HG02973 (cell line): ENCODE results near the gene RANBP1.

Source experiments
- ATAC-seq: cut with Tn5 transposase; IDR thresholded peaks from one replicate; pipeline ENCODE4 v1.9.1; 2021; ENCODE audit warnings: moderate library complexity; ENCODE audit not compliant: unreplicated experiment

RANBP1 gene

GRCh38 chr22:20135806-20136602 is 20.1 kb downstream of the RANBP1 start:
- ATAC-seq = no peak

GRCh38 chr22:20136603-20136873 is 20.6 kb downstream of the RANBP1 start:
- ATAC-seq = no peak

- ATAC-seq = no peak
These were observed 21.2 kb downstream of the RANBP1 start for GRCh38 chr22:20137113-20137512.

- ATAC-seq = no peak
These were observed 21.9 kb downstream of the RANBP1 start for GRCh38 chr22:20137671-20138416.

GRCh38 chr22:20138417-20138738 is 22.5 kb downstream of the RANBP1 start:
- no peak for ATAC-seq

- no peak for ATAC-seq
These were observed 23.0 kb downstream of the RANBP1 start for GRCh38 chr22:20138868-20139267.

- ATAC-seq = no peak
These were observed 23.6 kb downstream of the RANBP1 start for GRCh38 chr22:20139391-20140106.

- no peak for ATAC-seq
These were observed 24.2 kb downstream of the RANBP1 start for GRCh38 chr22:20140107-20140445.

GRCh38 chr22:20140521-20140964 is 24.6 kb downstream of the RANBP1 start:
- ATAC-seq = no peak

- ATAC-seq = no peak
These were observed 25.5 kb downstream of the RANBP1 start for GRCh38 chr22:20141186-20142077.

GRCh38 chr22:20142711-20143621 is 27.1 kb downstream of the RANBP1 start:
- no peak for ATAC-seq

GRCh38 chr22:20143883-20144665 is 28.2 kb downstream of the RANBP1 start:
- no peak for ATAC-seq

GRCh38 chr22:20145206-20145831 is 29.4 kb downstream of the RANBP1 start:
- no peak for ATAC-seq

- no peak for ATAC-seq
These were observed 29.9 kb downstream of the RANBP1 start for GRCh38 chr22:20145832-20146223.

GRCh38 chr22:20146777-20147176 is 30.9 kb downstream of the RANBP1 start:
- no peak for ATAC-seq

- no peak for ATAC-seq
These were observed 31.5 kb downstream of the RANBP1 start for GRCh38 chr22:20147237-20147988.

- no peak for ATAC-seq
These were observed 32.5 kb downstream of the RANBP1 start for GRCh38 chr22:20148414-20148813.
